GM12875 (cell line): ENCODE data around the gene MATCAP1.

ENCODE experiments used
- H3K4me3 ChIP-seq: one replicate; pipeline ENCODE4 v1.5.1; 2011; ENCODE audit warnings: low read depth, low read length, control low read depth
- CTCF ChIP-seq: IDR thresholded peaks from 2 replicates; pipeline ENCODE4 v1.5.1; 2011; ENCODE audit warnings: low read depth, mild to moderate bottlenecking, control low read depth, inconsistent platforms, low read length, moderate library complexity, borderline replicate concordance; ENCODE audit not compliant: insufficient read depth

Gene MATCAP1

GRCh38 chr16:67183627-67184452 lies at the start of gene MATCAP1:
TSS of gene MATCAP1 (minus strand) at chr16:67183963. CDS start at chr16:67180610, 3,353 bp downstream.
- no peak for TF ChIP-seq CTCF
- peak within 1 kb of the TSS; percentile 84 for H3K4me3 ChIP-seq

GRCh38 chr16:67230809-67231660 lies 47.3 kb upstream of the MATCAP1 start:
- H3K4me3 ChIP-seq: no peak overlapping the region
- TF ChIP-seq CTCF: no peak

GRCh38 chr16:67229906-67230808 lies 46.4 kb upstream of the MATCAP1 start:
- no peak for TF ChIP-seq CTCF
- no peak overlapping the region for H3K4me3 ChIP-seq

GRCh38 chr16:67228905-67229304 lies 45.1 kb upstream of the MATCAP1 start:
- no peak for TF ChIP-seq CTCF
- no peak overlapping the region for H3K4me3 ChIP-seq

GRCh38 chr16:67228034-67228785 lies 44.4 kb upstream of the MATCAP1 start:
- peak overlapping the region; percentile 86 for H3K4me3 ChIP-seq

More at GRCh38 chr16:67228034-67228785, 44.4 kb upstream of the MATCAP1 start:
- no peak for TF ChIP-seq CTCF
